IPS DF 6.9 (cell line): Measurements from ENCODE around the gene ZG16.
"Not testable (repeated sequence)": the region's sequence is repeated elsewhere in the genome, so short reads cannot be mapped to it uniquely, and the experiment has no call there.

Experiments used
- DNase-seq: peaks from one replicate; pipeline ENCODE4 v3.0.0-alpha.2; 2013; ENCODE audit warnings: low read depth, low spot score
- H3K27ac ChIP-seq: one replicate; pipeline ENCODE4 v1.5.1; 2013; ENCODE audit warnings: low read length, control low read depth
- H3K27me3 ChIP-seq: 2 replicates; pipeline ENCODE4 v1.6.1; 2013; ENCODE audit warnings: mild to moderate bottlenecking, low read length; ENCODE audit not compliant: control insufficient read depth, insufficient read depth
- H3K36me3 ChIP-seq: 2 replicates; pipeline ENCODE4 v1.6.1; 2013; ENCODE audit warnings: low read length; ENCODE audit not compliant: control insufficient read depth, insufficient read depth
- H3K4me1 ChIP-seq: 2 replicates; pipeline ENCODE4 v1.6.1; 2013; ENCODE audit warnings: low read length; ENCODE audit not compliant: control insufficient read depth, insufficient read depth
- H3K4me3 ChIP-seq: 2 replicates; pipeline ENCODE4 v1.5.1; 2013; ENCODE audit warnings: mild to moderate bottlenecking, low read length
- H3K9me3 ChIP-seq: 2 replicates; pipeline ENCODE4 v1.6.1; 2013; ENCODE audit warnings: low read length, inconsistent platforms; ENCODE audit not compliant: control insufficient read depth, insufficient read depth
- WGBS: extraction: QIAGEN DNeasy Blood & Tissue Kit; methylation state at CpG from one replicate; pipeline ENCODE4 v1.1.7; 2013; ENCODE audit warnings: mixed read lengths, missing lambda C conversion rate; ENCODE audit not compliant: insufficient read length, insufficient coverage; 5-methylcytosine and 5-hydroxymethylcytosine counted together

ZG16 gene

GRCh38 chr16:29767062-29767461 lies 11.0 kb upstream of the ZG16 start:
- no peaks in the 10 kb centered on the region for H3K36me3 ChIP-seq
- no peak overlapping the region for H3K27ac ChIP-seq
- H3K9me3 ChIP-seq, result no peaks in the 10 kb centered on the region
- no peaks in the 10 kb centered on the region for H3K27me3 ChIP-seq
- WGBS, result no CpG with 5 or more reads among the region's 3 CpGs
- H3K4me3 ChIP-seq, result no peak overlapping the region
- H3K4me1 ChIP-seq, result no peaks in the 10 kb centered on the region
- DNase-seq, result no peak

- no peaks in the 10 kb centered on the region for H3K27me3 ChIP-seq
- DNase-seq, result no peak
- no peak overlapping the region for H3K27ac ChIP-seq
- WGBS, result no CpG with 5 or more reads among the region's 2 CpGs
- H3K4me1 ChIP-seq, result no peaks in the 10 kb centered on the region
- H3K4me3 ChIP-seq, result no peak overlapping the region
- H3K36me3 ChIP-seq, result no peaks in the 10 kb centered on the region
- H3K9me3 ChIP-seq, result no peaks in the 10 kb centered on the region
Observed at GRCh38 chr16:29769507-29769906, 8.5 kb upstream of the ZG16 start.

GRCh38 chr16:29770250-29770929 lies 7.7 kb upstream of the ZG16 start:
- Histone ChIP-seq H3K27ac (no peak overlapping the region), H3K27me3 (no peaks in the 10 kb centered on the region), H3K9me3 (no peaks in the 10 kb centered on the region), H3K36me3 (no peaks in the 10 kb centered on the region), H3K4me3 (no peak overlapping the region), H3K4me1 (no peaks in the 10 kb centered on the region)
- no CpG with 5 or more reads among the region's 7 CpGs for WGBS
- no peak for DNase-seq

GRCh38 chr16:29772330-29772729 lies 5.7 kb upstream of the ZG16 start:
- not testable (repeated sequence) for H3K36me3 ChIP-seq, DNase-seq, H3K4me1 ChIP-seq, H3K27me3 ChIP-seq, H3K4me3 ChIP-seq, H3K9me3 ChIP-seq, H3K27ac ChIP-seq
- WGBS, result no CpG with 5 or more reads among the region's 7 CpGs

DNA sequence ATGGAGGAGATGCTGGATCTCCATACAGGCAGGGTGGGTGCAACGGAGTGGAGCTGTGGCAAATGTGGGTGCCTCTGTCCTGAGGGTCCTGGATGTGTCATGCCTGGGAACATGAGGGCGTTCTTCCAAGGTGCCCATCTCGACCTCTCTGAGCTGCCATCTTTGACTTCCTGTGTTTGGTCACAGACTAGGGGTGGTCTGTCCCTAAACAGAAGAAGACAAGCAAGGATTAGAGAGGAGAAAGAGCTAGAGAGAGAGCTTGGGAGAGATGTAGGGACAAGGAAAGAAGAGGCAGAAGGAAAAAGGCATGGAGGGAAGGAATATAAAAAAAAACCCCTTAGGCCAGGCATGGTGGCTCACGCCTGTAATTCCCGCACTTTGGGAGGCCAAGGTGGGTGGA lies 3.3 kb upstream of the ZG16 start:
- DNase-seq, result no peak
- Histone ChIP-seq H3K27ac (no peak overlapping the region), H3K36me3 (no peaks in the 10 kb centered on the region), H3K4me3 (no peak overlapping the region), H3K27me3 (no peaks in the 10 kb centered on the region), H3K9me3 (no peaks in the 10 kb centered on the region), H3K4me1 (0 out of 2 replicates have a peak, but pooled peaks cover 1% of the 10 kb centered on the region)
- WGBS, result no CpG with 5 or more reads among the region's 5 CpGs

- no peak for DNase-seq
- Histone ChIP-seq H3K36me3 (no peaks in the 10 kb centered on the region), H3K4me3 (no peak overlapping the region), H3K27me3 (no peaks in the 10 kb centered on the region), H3K27ac (no peak overlapping the region), H3K9me3 (no peaks in the 10 kb centered on the region), H3K4me1 (0 out of 2 replicates have a peak, but pooled peaks cover 1% of the 10 kb centered on the region)
- WGBS, result no CpG with 5 or more reads among the region's 4 CpGs
Observed at GRCh38 chr16:29775742-29776408, 2.2 kb upstream of the ZG16 start.

DNA sequence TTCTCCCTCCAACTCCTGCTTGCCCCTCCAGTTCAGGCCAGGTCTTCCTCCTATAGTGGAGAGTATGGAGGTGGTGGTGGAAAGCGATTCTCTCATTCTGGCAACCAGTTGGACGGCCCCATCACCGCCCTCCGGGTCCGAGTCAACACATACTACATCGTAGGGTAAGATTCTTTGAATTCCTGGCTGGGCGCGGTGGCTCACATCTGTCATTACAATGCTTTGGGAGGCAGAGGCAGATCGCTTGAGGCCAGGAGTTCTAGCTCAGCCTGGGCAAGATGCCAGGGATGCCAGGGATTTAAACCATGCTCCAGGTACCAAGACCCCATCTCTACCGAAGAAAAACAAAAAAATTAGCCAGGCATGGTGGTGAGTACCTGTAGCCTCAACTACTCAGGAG lies 1.4 kb downstream of the ZG16 start:
- Histone ChIP-seq H3K4me3 (no peak overlapping the region), H3K9me3 (no peaks in the 10 kb centered on the region), H3K27me3 (no peaks in the 10 kb centered on the region), H3K4me1 (0 out of 2 replicates have a peak, but pooled peaks cover 1% of the 10 kb centered on the region), H3K27ac (no peak overlapping the region), H3K36me3 (no peaks in the 10 kb centered on the region)
- no peak for DNase-seq
- WGBS, result no CpG with 5 or more reads among the region's 10 CpGs

GRCh38 chr16:29783094-29783953 lies 5.3 kb downstream of the ZG16 start:
- H3K27ac ChIP-seq, H3K4me1 ChIP-seq, H3K36me3 ChIP-seq, H3K4me3 ChIP-seq, H3K9me3 ChIP-seq, H3K27me3 ChIP-seq, DNase-seq: not testable (repeated sequence)
- no CpG with 5 or more reads among the region's 13 CpGs for WGBS

DNA sequence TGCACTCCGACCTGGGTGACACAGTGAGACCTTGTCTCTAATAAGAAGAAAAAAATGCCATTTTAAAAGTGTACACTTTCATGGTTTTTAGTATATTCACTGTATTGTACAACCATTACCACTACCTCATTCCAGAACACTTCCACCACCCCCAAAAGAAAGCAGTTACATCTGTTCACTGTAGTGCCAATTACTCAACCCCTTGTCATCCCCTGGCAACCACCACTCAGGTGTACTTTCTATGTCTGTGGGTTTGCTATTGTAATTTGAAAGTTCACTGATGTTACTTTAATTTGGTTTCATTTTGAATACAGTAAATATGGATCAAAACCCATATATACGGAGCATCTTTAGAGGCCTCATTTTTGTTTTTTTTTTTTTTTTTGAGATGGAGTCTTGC lies 6.1 kb downstream of the ZG16 start:
- H3K27ac ChIP-seq, result no peak overlapping the region
- H3K27me3 ChIP-seq, result no peaks in the 10 kb centered on the region
- no peak overlapping the region for H3K4me3 ChIP-seq
- H3K36me3 ChIP-seq, result no peaks in the 10 kb centered on the region
- H3K4me1 ChIP-seq, result 0 out of 2 replicates have a peak, but pooled peaks cover 1% of the 10 kb centered on the region
- DNase-seq, result no peak
- H3K9me3 ChIP-seq, result no peaks in the 10 kb centered on the region
- WGBS, result no CpG with 5 or more reads among the region's 2 CpGs

DNA sequence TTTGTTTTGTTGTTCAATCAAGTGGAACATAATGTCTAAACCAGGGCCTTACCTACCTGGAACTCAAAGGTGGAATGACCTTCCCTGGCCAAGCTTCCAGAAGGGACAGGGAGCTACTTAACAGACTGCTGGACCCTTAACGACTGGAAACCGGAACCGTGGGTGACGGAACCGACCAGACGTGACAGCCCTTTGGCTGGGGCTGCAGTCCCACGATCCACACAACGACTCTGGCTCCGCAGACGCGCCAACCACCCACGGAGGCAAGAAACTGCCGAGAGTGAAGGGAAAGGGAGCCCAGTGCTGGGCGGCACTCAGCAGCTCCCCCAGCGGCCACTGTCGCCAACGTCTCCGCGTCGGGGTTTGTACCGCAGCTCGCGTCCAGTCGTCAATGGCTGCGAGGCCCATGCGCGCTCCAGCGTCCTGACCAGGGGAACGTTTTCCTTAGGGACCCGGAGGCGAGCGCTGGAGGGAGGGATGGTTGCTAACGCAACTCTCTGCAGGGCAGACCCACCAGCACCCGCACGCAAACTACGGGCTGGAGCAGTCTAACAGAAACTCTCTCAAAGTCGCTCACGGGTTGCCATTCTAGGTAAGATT lies 6.9 kb downstream of the ZG16 start:
- no peak overlapping the region; the same call in 1 of the 2 replicates for H3K4me3 ChIP-seq
- DNase-seq, result peak; percentile 86
- no peak overlapping the region for H3K27ac ChIP-seq
- no peaks in the 10 kb centered on the region for H3K27me3 ChIP-seq
- H3K4me1 ChIP-seq, result no peaks in the 10 kb centered on the region
- H3K36me3 ChIP-seq, result no peaks in the 10 kb centered on the region
- H3K9me3 ChIP-seq, result no peaks in the 10 kb centered on the region
- WGBS, result no CpG with 5 or more reads among the region's 38 CpGs
